Esophagus muscularis mucosa (tissue), 4 donors: ENCODE data around the gene TAGLN2. TPM values are rescaled to one million over a fixed set of nuclear protein-coding genes. Genes with fewer than 3 reads are reported as not detected.

Experiments used
- DNase-seq: peaks from one replicate; pipeline ENCODE4 v3.0.0-alpha.2; 2017; ENCODE audit errors: extremely low spot score
- H3K27ac ChIP-seq, 4 donors: fragments of 200-600 bp; sonication (generic); replicated peaks in 1 of 4; 1 replicate in 3 of 4; 2 replicates in 1 of 4; pipeline ENCODE4 v1.5.1; 2016 to 2019; ENCODE audit warnings: mild to moderate bottlenecking in 1 of 4
- H3K27me3 ChIP-seq, 4 donors: fragments of 200-600 bp; sonication (generic); one replicate each; pipeline versions ENCODE4 v1.5.1 to v1.6.0; 2016 to 2019
- H3K36me3 ChIP-seq, 4 donors: fragments of 200-600 bp; sonication (generic); one replicate each; pipeline ENCODE4 v1.5.1; 2016 to 2019
- H3K4me1 ChIP-seq, 4 donors: fragments of 200-600 bp; sonication (generic); one replicate each; pipeline ENCODE4 v1.5.1; 2016 to 2019
- H3K4me3 ChIP-seq, 4 donors: fragments of 200-600 bp; sonication (generic); 1 replicate in 2 of 4; 2 replicates in 2 of 4; pipeline ENCODE4 v1.5.1; 2016 to 2019; ENCODE audit warnings: mild to moderate bottlenecking in 4 of 4, moderate library complexity in 1 of 4
- H3K9me3 ChIP-seq, 4 donors: fragments of 200-600 bp; sonication (generic); 1 replicate in 3 of 4; 2 replicates in 1 of 4; pipeline ENCODE4 v1.5.1; 2016 to 2019
- EP300 ChIP-seq: sonication (generic); formaldehyde crosslinking; IDR thresholded peaks from one replicate; pipeline ENCODE4 v1.6.1; 2017; ENCODE audit warnings: antibody characterized with exemption
- POLR2A ChIP-seq: fragments of 450-650 bp; IDR thresholded peaks from one replicate; pipeline ENCODE4 v1.6.1; 2017; ENCODE audit warnings: antibody characterized with exemption, moderate library complexity, mild to moderate bottlenecking, low read depth
- POLR2AphosphoS5 ChIP-seq, 2 donors: sonication (generic); formaldehyde crosslinking; IDR thresholded peaks; one replicate each; pipeline ENCODE4 v1.6.1; 2017; ENCODE audit warnings: antibody characterized with exemption in 2 of 2
- WGBS: methylation state at CpG from one replicate; pipeline ENCODE4 v1.1.5; 2018; 5-methylcytosine and 5-hydroxymethylcytosine counted together
- intact Hi-C: fragments of 100-400 bp; cut with DNase I; formaldehyde crosslinking; loops from one replicate; pipeline ENCODE4 v1.15.1; 2023
- total RNA-seq, 4 donors: library from RNA; depleted of rRNA; stranded (reverse); fragments of >200 nt; gene quantifications; one replicate each; pipeline versions ENCODE4 v1.1.0 to v1.2.1, GENCODE V29; 2016
- TF ChIP-seq, protein P1 (sequence below), 3 experiments: fragments of 200-600 bp in 2 of 3; fragments of 450-650 bp in 1 of 3; sonication (generic) in 2 of 3; IDR thresholded peaks; one replicate each; pipeline ENCODE4 v1.5.1; 2017 to 2019; ENCODE audit warnings: antibody characterized with exemption in 3 of 3, mild to moderate bottlenecking in 2 of 3, moderate library complexity in 1 of 3

The TAGLN2 gene
- 100 to 1,000 TPM; 125 to 276 (median 228) TPM for total RNA-seq

DNA sequence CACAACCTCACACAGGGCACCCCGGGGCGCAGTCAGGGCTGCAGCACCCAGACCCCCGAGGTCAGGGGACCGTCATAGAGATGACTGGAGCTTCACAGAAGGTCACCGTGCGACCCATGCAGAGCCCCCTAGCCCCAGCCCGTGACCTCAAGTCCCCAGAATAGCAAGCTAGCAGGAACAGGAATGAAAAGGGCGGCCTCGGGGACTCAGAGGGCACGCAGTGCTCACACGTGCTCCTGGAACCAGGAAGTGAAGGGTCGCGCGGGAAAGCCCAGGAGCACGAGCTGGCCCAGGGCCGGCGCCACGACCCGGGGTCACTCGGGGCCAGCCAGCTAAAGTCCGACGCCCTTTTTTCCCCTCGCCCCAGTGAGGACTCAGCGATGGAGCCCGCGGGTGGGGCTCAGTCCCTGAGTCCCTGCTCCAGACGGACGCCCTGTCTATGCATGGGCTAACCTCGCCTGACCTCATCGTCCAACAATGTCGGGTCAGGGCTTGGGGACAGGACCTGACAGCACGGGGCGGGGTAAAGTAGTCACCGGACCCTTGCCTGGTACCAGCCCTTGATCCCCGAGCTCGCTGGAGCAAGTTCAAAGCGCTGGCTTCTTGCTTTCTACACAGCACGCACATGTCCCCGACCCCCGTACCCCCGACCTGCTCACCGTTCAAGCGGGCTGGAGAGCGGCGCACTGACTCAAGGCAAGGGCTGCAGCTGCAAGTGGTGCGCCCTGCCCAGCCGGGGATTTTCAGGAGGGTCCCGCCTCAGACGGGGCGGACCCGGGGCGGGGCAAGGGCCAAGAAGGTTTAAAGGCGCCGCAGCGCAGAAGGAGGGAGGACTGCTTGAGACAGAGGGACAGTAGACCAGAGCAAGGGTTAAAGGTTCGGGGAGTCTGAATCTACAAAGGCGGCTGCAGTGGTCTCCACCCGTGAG, at the start of gene TAGLN2:
TAGLN2 (minus strand) TSS at position 717 of the 928 bp plus-strand sequence. CDS start 4,998 bp downstream, outside the sequence.
- peaks cover 35 to 55% (median 51%) of the 10 kb centered on the region in 4 donors for H3K4me1 ChIP-seq
- peak; percentile 81 for TF ChIP-seq POLR2A
- peak; percentile 92 to 97 for TF ChIP-seq POLR2AphosphoS5 (IDR thresholded peaks at IDR 0.05)
- TF ChIP-seq, protein P1, sequence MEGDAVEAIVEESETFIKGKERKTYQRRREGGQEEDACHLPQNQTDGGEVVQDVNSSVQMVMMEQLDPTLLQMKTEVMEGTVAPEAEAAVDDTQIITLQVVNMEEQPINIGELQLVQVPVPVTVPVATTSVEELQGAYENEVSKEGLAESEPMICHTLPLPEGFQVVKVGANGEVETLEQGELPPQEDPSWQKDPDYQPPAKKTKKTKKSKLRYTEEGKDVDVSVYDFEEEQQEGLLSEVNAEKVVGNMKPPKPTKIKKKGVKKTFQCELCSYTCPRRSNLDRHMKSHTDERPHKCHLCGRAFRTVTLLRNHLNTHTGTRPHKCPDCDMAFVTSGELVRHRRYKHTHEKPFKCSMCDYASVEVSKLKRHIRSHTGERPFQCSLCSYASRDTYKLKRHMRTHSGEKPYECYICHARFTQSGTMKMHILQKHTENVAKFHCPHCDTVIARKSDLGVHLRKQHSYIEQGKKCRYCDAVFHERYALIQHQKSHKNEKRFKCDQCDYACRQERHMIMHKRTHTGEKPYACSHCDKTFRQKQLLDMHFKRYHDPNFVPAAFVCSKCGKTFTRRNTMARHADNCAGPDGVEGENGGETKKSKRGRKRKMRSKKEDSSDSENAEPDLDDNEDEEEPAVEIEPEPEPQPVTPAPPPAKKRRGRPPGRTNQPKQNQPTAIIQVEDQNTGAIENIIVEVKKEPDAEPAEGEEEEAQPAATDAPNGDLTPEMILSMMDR (IDR thresholded peaks at IDR 0.05): no peak
- no peaks in the 10 kb centered on the region for H3K9me3 ChIP-seq
- H3K27me3 ChIP-seq: no peaks in the 10 kb centered on the region
- peaks cover 7 to 16% (median 10%) of the 10 kb centered on the region in 4 donors for H3K36me3 ChIP-seq
- 0% methylated on average over 23 of the region's 58 CpGs for WGBS
- H3K27ac ChIP-seq: peak within 1 kb of the TSS; percentile 89 to 97 (median 92)
- peak; percentile 98 for DNase-seq
- intact Hi-C loops: loop anchor here (2.0 kb wide), 1 partner anchor 70 kb away; no protein-coding TSS in a partner anchor
- peak within 1 kb of the TSS; percentile 79 to 95 (median 88) for H3K4me3 ChIP-seq

DNA sequence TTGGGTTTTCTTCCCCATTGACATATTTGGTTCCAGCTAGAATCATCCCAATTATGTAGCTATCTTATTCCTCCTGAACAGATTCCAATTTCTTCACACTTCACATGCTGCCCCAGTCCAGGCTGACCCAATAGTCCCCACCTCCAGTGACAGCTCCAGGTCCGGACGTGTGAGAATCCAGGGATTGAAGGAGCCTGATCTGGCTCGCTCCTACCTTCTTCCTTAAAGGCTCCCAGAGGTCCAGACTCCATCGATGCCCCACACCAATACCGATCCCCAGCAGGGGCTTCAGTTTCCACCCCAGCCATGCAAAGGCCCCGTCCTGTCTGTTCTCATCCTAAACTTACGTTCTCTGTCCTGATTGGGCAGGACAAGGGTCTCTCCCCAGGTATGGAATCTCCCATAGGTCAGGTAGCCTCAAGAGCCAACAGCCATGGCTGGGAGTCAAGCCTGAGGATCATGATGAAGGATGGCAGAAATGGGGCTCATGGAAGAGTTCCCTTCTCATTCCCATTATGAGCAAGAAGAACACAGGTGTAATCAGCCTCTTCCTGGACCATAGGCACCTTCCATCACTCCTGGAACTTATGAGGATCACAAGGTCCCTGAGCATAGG, 49.2 kb upstream of the TAGLN2 start:
- 87% methylated on average over 6 of the region's 7 CpGs for WGBS
- Histone ChIP-seq H3K4me1 (peaks cover 0 to 7% (median 2%) of the 10 kb centered on the region in 4 donors), H3K27me3 (peaks cover 0 to 12% (median 0%) of the 10 kb centered on the region in 4 donors), H3K36me3 (no peaks in the 10 kb centered on the region), H3K9me3 (no peaks in the 10 kb centered on the region), H3K4me3 (no peak overlapping the region), H3K27ac (no peak overlapping the region)
- DNase-seq: peak; percentile 89
- intact Hi-C loops: no loop called here
- no peak for TF ChIP-seq POLR2AphosphoS5 (IDR thresholded peaks at IDR 0.05)
- TF ChIP-seq, protein P1 (IDR thresholded peaks at IDR 0.05): no peak
- TF ChIP-seq POLR2A: no peak
- TF ChIP-seq EP300: no peak

DNA sequence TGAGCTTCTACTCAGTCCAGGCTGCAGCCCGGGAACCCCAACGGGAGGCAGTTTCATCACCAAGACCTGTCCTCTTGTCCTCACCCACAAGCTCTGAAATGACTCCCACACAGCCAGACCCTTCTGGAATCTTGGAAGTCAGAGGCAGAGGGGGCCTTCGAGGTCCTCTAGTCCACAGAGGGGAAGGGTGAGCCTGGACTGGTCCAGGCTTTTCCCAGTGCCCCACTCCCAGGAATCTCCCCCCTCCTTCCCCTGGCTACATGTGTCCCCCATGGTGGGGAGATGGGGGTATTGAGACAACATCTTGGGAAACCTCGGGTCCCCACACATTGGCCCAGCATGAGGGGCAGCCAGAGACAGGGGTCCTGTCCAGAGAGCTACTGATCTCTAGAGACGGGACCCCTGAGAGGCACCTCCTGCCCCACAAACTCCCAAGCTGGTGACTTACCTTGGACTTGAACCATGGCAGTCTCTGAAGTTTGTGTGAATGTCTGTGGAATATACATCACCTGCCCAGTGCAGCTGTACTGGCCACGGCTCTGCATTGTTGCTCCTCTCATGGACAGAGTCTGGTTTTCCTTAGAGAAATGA, 48.1 kb upstream of the TAGLN2 start:
- Histone ChIP-seq H3K27ac (no peak overlapping the region), H3K4me1 (no peaks in the 10 kb centered on the region), H3K27me3 (peaks cover 0 to 12% (median 0%) of the 10 kb centered on the region in 4 donors), H3K9me3 (no peaks in the 10 kb centered on the region), H3K4me3 (no peak overlapping the region), H3K36me3 (no peaks in the 10 kb centered on the region)
- TF ChIP-seq, protein P1 (IDR thresholded peaks at IDR 0.05): no peak
- TF ChIP-seq POLR2A (no peak), EP300 (no peak)
- no peak for DNase-seq
- WGBS: 93% methylated on average over 3 of the region's 6 CpGs
- intact Hi-C loops: no loop called here

DNA sequence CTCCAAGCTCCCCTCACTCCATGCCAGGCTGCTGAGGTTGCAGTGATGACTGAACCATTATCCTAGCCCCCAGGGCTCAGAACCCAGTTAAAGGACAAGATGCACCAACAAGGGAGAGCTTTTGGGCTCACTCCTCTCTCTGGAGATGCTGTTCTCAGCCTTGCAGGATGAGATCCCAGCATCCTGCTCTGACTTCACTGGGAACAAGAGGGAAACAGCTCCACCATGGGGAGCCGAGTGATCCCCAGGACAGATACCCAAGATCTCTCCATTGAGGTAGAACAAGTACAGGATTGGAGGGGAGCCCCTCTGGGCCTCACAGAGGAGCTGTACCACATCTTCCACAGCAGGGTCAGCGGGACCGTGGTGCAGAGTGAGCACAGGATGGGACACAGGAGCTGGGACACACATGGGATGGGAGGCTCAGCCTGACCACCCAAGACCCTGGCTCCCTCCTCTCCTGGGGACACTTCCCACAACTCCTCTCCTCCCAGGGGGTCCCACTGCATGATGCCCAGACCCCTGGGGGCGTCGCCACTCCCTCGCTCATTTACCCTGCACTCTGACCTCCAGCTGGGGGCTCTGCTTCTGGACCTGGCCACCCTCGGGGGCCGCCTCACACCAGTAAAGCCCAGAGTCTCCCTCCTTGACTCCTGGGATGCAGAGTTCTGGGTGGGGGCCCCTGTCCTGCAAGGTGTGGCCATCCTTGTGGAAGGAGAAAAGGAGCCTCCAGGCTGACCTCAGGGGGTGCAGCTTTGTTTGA, 47.3 kb upstream of the TAGLN2 start:
- TF ChIP-seq, protein P1 (IDR thresholded peaks at IDR 0.05): no peak
- TF ChIP-seq EP300: no peak
- no peak for TF ChIP-seq POLR2A
- no peak for TF ChIP-seq POLR2AphosphoS5 (IDR thresholded peaks at IDR 0.05)
- no peak overlapping the region for H3K4me3 ChIP-seq
- no peaks in the 10 kb centered on the region for H3K4me1 ChIP-seq
- no peak overlapping the region for H3K27ac ChIP-seq
- H3K9me3 ChIP-seq: no peaks in the 10 kb centered on the region
- peaks cover 0 to 12% (median 0%) of the 10 kb centered on the region in 4 donors for H3K27me3 ChIP-seq
- 90% methylated on average over 1 of the region's 8 CpGs for WGBS
- no peak for DNase-seq
- H3K36me3 ChIP-seq: no peaks in the 10 kb centered on the region
- intact Hi-C loops: no loop called here
